IPS-18c (cell line): ENCODE data around the gene MZF1.
A peak's percentile ranks its signal among the peaks of the same experiment; 100 is the strongest.

ENCODE experiments used
- H3K4me3 ChIP-seq: 2 replicates; pipeline ENCODE4 v1.7.0; 2013; ENCODE audit warnings: low read depth, mild to moderate bottlenecking, low read length, moderate library complexity; ENCODE audit not compliant: insufficient read depth
- H3K9me3 ChIP-seq: one replicate; pipeline ENCODE4 v1.6.1; 2013; ENCODE audit warnings: mild to moderate bottlenecking, low read length, moderate library complexity; ENCODE audit not compliant: control insufficient read depth, insufficient read depth

MZF1 gene

DNA sequence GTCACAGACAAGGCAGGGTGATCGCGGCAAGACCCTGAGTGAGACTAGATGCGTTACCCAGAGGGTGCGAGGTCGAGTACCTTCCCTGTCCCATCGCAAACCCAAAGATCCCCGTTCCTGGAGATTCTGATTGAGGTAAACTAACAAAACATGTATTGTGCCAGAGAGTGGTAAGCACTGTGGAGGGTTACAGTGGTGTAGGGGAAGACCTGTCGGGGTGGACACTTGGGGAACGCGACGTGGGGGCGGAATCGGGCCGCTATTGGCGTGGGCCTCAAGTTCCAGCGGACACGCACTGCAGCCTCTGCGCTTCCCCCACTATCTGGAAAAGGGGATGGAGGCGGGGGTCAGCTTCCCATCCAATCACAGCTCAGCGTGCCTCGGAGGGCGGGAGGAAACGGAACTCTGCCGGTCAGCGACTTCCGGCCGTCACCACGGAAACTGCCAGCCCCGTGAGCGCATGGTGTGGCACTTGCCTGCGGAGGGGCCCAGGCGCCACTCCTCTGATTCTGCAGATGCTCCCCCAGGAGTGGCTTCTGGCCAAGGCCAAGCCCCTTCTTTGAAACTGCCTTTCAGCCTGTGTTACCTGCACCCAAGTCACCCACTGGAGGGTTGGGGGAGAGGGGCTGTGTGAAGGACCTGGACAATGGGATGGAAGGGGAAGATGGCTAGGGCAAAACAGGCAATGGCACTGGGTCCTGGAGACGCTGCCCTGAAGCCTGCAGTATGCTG, 13.7 kb downstream of the MZF1 start:
- H3K9me3 ChIP-seq = no peaks in the 10 kb centered on the region
- peak overlapping the region; percentile 95 for H3K4me3 ChIP-seq

DNA sequence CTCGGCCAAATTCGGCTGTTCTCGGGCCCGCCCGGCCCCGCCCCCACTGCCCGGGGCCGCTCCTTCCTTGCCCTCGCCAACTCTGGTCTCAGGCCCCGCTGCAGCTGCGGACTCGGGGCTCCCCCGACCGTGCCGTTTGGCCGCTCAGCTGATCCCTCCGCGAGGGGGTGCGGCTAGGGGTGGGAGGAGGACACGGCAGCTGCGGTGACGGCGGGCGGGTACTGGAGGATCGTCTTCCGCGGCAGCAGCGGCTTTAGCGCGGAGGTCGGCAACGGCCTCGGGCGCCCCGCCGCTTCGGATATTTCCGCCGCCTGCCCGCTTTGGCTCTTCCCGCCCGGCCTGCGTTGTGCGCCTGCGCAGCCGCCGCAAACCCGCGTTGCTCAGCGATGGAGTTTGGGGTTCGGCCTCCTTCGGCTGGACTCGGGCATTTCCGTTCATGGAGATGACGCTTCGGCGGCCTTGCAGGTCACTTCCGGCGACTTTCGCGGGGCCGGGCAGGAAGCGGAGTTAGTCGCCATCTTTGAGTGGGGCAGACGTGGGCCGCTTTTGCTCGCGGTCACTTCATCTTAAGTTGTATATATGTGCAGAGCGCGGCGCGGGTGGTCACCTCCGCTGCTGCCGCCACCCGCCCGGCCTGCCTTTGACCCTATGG, 14.4 kb downstream of the MZF1 start:
- Histone ChIP-seq H3K4me3 (peak overlapping the region; percentile 97), H3K9me3 (no peaks in the 10 kb centered on the region)

GRCh38 chr19:58558066-58558622, 15.0 kb downstream of the MZF1 start, which contains the start of gene UBE2M:
Gene UBE2M, minus strand, starts transcription at chr19:58558611. Its CDS starts 230 bp downstream, at chr19:58558381.
- no peaks in the 10 kb centered on the region for H3K9me3 ChIP-seq

DNA sequence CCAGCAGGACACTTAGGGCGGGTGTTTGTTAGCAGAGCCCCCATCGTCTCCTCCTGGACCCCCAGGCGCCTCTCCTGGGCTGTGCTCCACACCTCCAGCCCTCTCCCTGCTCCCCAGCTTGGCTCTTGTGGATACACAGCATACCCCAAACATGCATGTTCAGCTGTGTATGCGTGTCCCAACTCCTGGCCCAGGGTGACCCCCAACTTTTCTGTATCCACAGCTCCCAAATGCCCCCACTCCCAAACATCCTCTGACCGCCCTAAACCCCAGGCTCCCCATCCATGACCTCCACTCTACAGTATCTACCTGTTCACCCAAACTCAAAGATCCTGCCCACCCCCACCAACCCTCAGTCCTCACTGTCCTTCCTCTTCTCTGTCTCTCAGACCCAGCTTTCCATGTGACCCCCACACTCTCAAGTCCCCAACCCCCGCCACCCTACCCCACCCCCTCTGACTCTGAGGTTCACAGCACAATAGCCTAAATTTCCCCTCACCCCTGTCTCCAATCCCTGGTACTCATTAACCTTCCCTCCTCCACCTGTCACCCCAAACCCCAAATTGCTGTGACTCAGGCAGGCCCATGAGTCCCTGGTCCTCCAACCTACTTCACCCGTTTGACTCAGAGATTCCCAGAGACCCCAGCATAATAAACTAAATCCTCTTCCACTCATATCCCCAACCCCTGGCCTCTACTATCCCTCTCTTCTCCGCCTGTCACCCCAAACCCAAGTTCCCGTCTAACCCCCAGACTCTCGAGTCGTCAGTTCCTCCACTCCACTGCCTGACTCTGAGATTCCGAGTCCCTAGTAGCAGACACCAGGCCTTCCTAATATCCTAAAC, 15.7 kb downstream of the MZF1 start:
- Histone ChIP-seq H3K9me3 (no peaks in the 10 kb centered on the region), H3K4me3 (peak overlapping the region; percentile 88)

More at GRCh38 chr19:58558066-58558622, 15.0 kb downstream of the MZF1 start, which contains the start of gene UBE2M:
- H3K4me3 ChIP-seq = peak within 1 kb of the TSS; percentile 97

- no peaks in the 10 kb centered on the region for H3K9me3 ChIP-seq
These were observed 16.4 kb downstream of the MZF1 start for GRCh38 chr19:58556622-58557220.

DNA sequence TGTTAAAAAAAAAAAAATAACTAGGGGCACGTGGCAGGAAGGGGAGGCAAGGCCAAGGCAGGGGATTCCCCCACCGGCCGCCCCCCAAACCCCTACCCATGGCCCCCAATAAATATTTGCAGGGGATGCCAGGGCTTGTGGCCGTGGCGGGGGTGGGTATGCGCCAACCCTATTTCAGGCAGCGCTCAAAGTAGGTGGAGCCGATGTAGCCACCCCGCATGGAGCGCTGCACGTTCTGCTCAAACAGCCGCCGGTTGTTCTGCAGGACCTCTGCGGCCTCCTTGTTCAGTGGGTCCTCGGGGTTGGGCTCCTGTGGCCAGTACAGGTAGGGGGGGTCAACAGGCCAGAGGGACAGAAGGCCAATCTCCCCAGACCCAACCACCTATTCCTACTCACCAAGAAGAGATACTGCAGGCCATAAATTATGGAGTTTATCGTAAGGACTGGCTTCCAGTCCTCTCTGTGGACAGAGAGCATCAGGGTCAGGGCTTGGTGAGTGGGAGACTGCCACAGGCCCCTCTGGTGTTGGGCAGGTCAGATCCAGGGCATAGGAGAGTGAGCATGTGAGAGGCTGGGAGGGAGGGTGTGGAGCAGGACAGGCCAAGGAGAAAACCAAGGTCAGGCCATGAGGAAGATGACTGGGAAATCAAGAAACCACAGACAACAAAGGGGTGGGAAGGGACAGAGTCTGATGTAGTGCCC, 17.1 kb downstream of the MZF1 start:
- Histone ChIP-seq H3K9me3 (no peaks in the 10 kb centered on the region), H3K4me3 (no peak overlapping the region)

More at GRCh38 chr19:58556622-58557220, 16.4 kb downstream of the MZF1 start:
- H3K4me3 ChIP-seq = peak overlapping the region; percentile 88

DNA sequence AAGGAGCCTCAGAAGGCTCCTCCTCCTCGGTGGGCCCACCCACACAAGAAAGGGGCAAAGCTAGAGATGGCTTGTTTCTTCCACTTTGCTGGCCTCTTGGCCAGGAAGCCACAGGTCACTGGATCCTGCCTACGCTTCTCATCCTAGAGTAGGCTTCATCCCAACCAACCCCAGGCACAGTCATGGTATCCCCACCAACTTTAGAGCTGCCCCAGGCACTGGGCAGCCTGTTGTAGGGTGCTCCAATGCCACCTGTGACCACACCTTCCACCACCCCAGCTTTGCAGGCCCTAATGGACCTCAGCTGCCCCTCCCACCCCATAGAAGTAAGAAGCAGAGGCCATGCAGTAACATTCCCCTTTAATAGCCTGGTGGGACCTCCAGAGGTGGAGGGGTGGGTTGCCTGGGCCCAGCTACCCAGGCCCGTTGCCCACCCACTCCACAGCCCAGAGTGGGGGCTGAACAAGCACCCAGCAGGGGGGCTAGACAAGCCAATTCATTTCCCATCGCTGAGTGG, 17.7 kb downstream of the MZF1 start:
- Histone ChIP-seq H3K4me3 (peak overlapping the region; percentile 80), H3K9me3 (no peaks in the 10 kb centered on the region)

DNA sequence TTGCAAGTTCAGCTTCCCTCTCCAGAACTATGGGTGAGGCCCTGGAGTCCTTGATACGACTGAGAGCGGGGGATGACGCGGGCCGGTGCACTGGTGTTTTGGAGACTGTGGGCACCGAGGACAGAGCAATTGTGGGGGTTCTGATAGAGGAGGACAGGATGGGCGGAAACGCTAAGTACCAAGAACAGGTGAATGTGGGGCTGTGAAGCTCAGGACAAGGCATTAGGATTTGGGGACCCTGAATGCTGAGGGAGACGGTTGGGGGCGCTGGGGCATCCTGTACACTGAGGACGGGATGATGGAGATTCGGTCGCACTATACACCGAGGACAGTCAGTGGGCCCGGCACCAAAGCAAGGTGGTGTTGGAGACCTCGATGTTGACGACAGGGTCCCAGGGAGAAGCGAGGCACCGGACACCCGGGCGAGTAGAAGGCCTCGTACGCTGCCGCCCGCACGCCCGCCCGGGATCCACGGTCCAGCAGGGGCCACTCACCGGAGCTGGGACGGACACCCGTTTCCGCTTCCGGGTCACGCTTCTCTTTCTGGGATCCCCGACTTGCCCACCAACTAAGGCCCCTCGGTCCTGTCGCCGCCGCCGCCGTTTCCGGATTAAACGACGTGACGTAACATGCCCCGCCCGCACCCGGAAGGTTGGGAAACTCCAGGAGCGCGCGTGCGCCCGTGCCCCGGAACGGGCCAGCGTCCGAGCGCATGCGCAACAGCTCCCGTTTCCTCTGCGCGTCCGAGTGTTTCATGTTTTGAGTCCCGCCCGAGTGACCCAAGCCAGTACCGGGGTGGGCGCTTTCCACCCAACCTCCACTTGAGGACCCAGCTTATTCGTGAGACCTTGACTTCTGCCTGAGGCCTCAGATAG, 18.4 kb downstream of the MZF1 start, which contains the start of gene CHMP2A:
TSS of gene CHMP2A (minus strand) at position 612 of the 875 bp plus-strand sequence. CDS start 893 bp downstream, outside the sequence.
- Histone ChIP-seq H3K4me3 (peak within 1 kb of the TSS; percentile 80), H3K9me3 (no peaks in the 10 kb centered on the region)

DNA sequence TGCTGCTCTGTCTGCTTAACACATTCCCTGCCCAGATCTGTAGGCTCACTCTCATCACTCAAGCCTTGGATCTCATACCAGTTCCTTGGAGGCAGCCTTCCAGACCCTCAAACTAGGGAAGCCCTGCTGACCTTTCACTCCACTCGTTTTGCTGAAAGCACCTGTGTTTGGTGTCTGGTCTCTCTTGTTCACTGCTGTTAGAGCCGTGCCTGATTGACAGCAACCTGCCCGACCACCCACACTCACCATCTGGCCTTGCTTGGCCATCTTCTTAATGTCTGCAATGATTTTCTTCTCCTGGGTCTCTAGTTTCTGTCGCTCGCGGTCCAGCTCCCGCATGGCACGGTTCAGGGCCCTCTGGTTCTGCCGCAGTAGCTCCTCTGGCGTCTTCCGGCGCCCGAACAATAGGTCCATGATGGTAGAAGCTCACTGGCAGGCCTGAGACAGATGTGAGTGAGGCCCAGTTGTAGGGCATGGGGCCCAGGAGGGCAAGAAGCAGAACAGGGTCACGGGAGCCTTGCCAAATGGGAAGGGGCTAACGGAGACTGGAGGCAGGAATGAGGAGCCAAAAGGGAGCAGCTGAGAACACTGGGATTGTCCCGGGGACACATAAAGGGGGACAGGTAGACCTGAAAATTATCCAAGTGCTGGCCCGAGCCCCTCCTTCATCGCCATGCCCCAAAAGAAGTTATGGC, 19.2 kb downstream of the MZF1 start:
- Histone ChIP-seq H3K9me3 (no peaks in the 10 kb centered on the region), H3K4me3 (peak overlapping the region; percentile 80)

DNA sequence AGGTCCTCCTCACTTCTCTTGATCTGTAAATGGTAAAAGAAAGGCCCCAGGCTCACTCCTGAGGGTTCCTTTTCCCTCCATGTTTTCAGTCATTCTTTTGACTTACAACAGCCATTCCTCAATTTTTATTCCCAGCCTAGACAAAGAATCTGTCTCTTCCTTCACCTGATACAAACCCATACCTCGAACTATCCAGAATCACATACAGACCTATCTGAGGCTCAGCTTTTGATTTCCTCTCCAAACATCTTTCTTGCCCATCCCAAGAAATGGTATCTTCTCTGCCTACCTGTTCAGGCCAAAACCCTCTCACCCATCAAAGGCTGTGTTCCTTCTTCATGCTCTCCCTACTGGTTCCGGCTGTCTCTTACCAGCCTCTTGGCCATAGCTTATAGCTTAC, 20.5 kb downstream of the MZF1 start:
- Histone ChIP-seq H3K9me3 (no peaks in the 10 kb centered on the region), H3K4me3 (no peak overlapping the region)

DNA sequence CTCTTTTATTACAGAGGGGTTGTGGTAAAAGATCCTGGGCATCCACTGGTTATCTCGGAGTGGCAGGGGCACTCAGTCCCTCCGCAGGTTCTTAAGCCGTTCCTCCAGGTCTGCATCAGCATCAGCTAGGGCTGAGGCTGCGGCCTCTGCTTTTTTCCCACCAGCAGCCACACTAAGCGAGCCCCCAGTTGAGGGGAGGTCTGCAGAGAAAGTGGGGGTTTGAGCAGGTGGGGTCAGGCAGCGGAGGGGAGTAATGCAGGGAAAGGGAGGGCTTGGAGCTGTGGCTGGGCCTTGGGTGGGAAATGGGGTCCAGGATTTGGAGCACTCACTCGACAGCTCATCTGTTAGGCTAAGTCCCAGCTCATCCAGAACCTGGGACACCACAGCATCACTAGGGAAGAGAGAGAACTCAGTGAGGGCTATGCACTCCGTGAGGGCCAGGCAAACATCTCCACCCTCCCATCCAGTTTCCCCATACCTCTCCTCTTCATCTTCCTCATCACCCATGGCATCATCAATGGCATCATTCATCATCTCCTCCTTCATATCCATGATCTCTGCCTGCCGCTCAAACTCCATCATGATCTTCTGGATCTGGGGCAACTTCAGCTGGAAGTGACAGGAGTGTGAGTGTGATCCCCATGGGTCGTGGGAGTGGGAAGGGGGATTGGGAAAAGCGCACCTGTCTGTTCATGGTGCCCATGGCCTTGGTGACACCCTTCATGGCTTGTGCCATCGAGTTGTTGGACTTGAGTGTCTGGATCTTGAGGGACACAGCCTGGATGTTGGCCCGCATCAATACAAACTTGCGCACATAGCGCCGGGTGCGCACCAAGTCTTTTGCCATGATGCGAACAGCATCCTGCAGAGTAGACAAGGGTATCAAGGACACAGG, 21.3 kb downstream of the MZF1 start:
- Histone ChIP-seq H3K9me3 (no peaks in the 10 kb centered on the region), H3K4me3 (no peak overlapping the region)

DNA sequence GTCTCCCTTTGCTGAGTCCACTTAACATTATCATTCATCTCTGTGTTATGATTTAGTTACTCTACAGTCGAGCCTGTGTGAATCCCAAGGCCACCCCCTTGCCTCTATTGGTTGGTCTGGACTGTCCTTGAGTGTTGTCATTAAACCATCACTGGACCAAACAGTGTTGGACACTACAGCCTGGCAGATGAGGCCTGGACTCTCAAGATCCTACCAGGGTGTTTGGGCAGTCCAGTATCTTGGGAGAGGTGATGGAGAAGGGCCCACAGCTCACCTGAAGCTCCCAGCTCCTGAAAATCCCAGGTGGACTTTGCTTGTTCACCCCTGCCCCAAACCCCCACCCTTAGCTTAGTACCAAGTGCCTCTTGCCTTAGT, 22.0 kb downstream of the MZF1 start:
- Histone ChIP-seq H3K9me3 (no peaks in the 10 kb centered on the region), H3K4me3 (no peak overlapping the region)

DNA sequence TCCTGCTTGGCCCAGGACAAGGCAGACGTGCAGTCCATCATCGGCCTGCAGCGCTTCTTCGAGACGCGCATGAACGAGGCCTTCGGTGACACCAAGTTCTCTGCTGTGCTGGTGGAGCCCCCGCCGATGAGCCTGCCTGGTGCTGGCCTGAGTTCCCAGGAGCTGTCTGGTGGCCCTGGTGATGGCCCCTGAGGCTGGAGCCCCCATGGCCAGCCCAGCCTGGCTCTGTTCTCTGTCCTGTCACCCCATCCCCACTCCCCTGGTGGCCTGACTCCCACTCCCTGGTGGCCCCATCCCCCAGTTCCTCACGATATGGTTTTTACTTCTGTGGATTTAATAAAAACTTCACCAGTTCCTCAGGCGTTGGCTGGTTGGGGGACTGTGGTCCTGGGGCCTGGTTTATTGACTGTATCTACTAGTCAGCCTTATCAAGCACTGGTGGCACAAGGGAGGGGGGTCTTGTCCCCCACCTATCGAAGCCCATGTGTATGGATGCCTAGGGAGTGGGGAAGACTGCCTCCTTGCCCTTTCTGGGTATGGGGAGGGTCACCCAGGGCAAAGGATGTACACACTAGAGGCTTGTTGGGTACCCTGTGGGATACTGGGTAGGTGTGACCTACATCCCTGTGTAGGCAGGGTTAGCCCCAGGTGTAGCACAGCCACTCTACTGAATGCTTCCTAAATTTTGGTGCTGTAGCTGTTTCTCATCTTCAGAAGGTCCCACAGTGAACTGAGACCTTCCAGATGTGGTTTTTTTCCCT, 22.6 kb downstream of the MZF1 start:
- no peak overlapping the region for H3K4me3 ChIP-seq
- no peaks in the 10 kb centered on the region for H3K9me3 ChIP-seq
